ENCODE measurements around the gene LBX1.

Gene LBX1

DNA sequence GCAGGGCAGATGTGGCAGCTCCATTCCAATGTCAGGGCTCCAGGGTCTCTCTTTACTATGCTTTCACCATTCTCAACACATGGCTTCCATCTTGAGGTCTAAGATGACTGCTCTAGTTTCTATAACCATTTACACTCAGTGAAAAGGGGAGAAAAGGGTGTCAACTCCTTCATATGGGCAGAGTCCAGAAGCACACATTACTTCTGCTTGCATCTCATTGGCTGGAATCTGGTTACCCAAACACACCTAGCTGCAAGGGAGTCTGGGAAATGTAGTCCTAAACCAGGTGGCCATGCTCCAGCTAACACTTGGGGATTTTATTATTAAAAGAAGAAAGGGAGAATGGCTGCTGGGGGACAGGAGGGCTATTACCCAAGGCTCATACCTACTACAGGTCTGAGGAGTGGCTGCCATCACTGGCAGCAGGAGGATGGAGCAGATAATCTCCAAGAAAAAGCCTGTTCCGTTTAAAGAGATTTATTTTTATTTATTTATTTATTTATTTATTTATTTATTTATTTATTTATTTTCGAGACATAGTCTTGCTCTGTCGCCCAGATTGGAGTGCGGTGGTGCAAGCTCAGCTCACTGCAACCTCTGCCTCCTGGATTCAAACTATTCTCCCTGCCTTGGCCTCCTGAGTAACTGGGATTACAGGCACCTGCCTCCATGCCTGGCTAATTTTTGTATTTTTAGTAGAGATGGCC is 29.1 kb upstream of the LBX1 start:
- H3K4me3 ChIP-seq (ENCODE audit: control insufficient read depth, low read depth, low read length), result no peak overlapping the region
- no peak for DNase-seq (ENCODE audit: low read depth)
- TF ChIP-seq CTCF (conservative IDR thresholded peaks at IDR 0.05; ENCODE audit: control insufficient read depth, insufficient read depth, low read depth, low read length), result no peak

DNA sequence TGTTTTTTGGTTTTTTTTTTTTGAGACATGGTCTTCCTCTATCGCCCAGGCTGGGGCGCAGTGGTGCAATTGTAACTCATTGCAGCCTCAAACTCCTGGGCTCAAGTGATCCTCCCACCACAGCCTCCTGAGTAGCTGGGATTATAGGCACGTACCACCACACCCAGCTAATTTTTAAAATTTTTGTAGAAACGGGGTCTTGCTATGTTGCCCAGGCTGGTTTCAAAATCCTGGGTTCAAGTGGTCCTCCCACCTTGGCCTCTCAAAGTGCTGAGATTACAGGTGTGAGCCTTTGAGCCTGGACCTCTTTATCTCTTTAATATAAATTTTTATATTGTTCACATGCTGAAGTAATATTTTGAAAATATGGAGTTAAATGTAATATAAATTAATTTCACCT is 28.2 kb upstream of the LBX1 start:
- TF ChIP-seq CTCF (conservative IDR thresholded peaks at IDR 0.05; ENCODE audit: control insufficient read depth, insufficient read depth, low read depth, low read length), result no peak
- DNase-seq (ENCODE audit: low read depth), result no peak
- H3K4me3 ChIP-seq (ENCODE audit: control insufficient read depth, low read depth, low read length), result no peak overlapping the region

DNA sequence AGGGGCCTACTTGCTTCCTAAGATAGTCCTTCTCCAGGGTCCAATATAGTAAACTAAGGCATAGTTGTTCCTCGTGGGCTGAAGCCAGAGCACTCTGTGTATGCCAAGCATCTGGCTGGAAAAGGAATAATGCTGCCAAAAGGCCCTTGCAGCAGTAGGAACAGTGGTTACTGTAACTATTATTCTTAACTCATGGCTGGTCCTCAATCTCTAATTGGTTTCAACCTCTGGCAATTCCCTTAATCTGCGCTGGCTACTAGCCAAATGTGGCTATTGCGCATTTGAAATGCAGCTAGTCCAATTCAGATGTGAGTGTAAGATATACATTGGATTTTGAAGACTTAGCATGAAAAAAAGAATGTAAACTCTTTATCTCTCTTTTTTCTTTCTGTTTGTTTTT is 27.8 kb upstream of the LBX1 start:
- H3K4me3 ChIP-seq (ENCODE audit: control insufficient read depth, low read depth, low read length), result no peak overlapping the region
- no peak for DNase-seq (ENCODE audit: low read depth)
- TF ChIP-seq CTCF (conservative IDR thresholded peaks at IDR 0.05; ENCODE audit: control insufficient read depth, insufficient read depth, low read depth, low read length), result no peak

- no peak for TF ChIP-seq CTCF (conservative IDR thresholded peaks at IDR 0.05; ENCODE audit: control insufficient read depth, insufficient read depth, low read depth, low read length)
- H3K4me3 ChIP-seq (ENCODE audit: control insufficient read depth, low read depth, low read length), result no peak overlapping the region
- no peak for DNase-seq (ENCODE audit: low read depth)
Observed at GRCh38 chr10:101256387-101256786, 27.1 kb upstream of the LBX1 start.

GRCh38 chr10:101250136-101250535 is 20.9 kb upstream of the LBX1 start:
- no peak for TF ChIP-seq CTCF (conservative IDR thresholded peaks at IDR 0.05; ENCODE audit: control insufficient read depth, insufficient read depth, low read depth, low read length)

GRCh38 chr10:101249171-101249581 is 19.9 kb upstream of the LBX1 start:
- no peak overlapping the region for H3K4me3 ChIP-seq (ENCODE audit: control insufficient read depth, low read depth, low read length)
- no peak for DNase-seq (ENCODE audit: low read depth)
- TF ChIP-seq CTCF (conservative IDR thresholded peaks at IDR 0.05; ENCODE audit: control insufficient read depth, insufficient read depth, low read depth, low read length), result no peak

More at GRCh38 chr10:101250136-101250535, 20.9 kb upstream of the LBX1 start:
- DNase-seq (ENCODE audit: low read depth), result no peak
- no peak overlapping the region for H3K4me3 ChIP-seq (ENCODE audit: control insufficient read depth, low read depth, low read length)

DNA sequence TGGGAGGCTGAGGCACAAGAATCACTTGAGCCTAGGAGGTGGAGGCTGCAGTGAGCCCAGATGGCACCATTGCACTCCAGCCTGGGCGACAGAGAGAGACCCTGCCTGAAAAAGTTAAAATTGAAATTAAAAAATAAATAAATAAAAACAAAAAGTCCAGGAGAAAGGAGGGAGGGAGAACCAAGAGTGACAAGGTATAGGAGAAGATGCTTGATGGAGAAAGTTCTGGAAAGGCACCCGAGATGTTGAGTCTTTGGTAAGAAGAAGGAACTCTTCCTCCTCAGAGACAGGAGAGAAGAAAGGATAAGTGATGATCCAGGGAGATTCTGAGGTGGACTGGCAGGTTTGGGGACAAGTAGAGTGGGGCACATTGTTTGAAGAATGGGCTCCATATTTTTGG is 17.4 kb upstream of the LBX1 start:
- TF ChIP-seq CTCF (conservative IDR thresholded peaks at IDR 0.05; ENCODE audit: control insufficient read depth, insufficient read depth, low read depth, low read length), result no peak
- DNase-seq (ENCODE audit: low read depth), result no peak
- no peak overlapping the region for H3K4me3 ChIP-seq (ENCODE audit: control insufficient read depth, low read depth, low read length)
